GM19455 (cell line): ENCODE measurements around the gene TMEM255B.
"Not testable (repeated sequence)": the region's sequence is repeated elsewhere in the genome, so short reads cannot be mapped to it uniquely, and the experiment has no call there.

Source experiments
- ATAC-seq: cut with Tn5 transposase; IDR thresholded peaks from one replicate; pipeline ENCODE4 v1.9.1; 2021; ENCODE audit not compliant: unreplicated experiment

Gene TMEM255B

DNA sequence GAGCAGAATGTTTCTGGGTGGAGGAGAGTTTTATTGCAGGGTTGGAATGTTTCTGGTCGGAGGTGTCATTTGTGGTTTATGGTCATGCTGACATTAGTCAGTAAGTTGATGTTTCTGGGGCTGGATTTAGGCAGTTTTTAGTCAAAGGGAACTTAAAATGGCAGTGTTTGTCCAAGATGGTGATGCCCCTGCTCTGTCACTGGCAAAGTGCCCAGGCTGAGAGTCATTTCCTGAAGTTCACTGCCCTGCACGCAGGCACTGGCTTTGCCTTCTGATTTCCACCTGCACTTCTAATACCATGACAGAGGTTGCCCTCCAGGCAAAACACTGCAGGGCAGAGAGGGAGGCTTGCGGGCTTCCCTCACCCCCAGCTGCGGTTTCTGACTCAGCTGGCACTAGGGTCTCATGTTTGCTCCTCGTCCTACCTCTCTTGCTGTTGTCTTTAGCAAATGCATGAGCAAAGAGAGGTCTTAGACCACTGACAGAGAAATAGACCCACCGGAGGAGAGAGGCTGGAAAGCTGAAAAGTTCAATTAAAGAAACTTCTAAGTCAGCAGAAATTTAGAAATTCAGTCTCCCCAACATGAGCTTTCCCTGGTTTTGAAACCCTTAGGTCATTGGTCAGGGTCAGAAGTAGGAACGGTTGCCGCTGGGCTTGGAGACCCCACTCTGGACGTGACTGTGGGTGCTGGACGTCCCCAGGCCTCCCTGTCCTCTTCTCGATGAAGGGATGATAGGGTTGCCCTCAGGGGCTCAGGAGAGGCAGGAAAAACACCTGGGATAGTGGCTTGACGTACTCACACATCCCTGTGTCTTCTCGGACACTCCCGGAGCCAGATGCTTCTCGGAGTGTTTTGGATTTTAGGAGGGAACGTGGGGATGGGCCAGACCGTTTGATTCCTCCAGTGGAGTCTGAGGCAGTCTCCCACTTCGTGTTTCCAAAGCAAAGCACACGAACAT is 26.3 kb downstream of the TMEM255B start:
- no peak for ATAC-seq

DNA sequence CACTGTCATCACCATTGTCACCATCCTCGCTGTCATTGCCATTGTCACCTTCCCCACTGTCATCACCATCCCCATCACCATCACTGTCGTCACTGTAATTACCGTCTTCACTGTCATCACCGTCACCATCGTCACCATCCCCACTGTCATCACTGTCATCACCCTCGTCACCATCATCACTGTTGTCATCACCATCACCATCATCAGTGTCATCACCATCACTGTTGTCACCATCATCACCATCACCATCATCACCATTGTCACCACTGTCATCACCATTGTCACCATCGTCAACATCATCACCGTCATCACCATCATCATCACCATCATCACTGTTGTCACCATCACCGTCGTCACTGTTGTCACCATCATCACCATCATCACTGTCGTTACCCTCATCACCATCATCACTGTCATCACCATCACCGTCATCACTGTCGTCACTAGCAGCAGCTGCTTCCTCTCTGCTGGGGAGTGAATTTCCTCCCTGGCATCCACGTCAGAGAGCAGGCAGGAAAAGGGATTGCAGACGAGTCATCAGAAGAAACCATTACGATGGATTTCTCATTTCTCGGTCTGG is 27.3 kb downstream of the TMEM255B start:
- no peak for ATAC-seq

- ATAC-seq = no peak
Observed at GRCh38 chr13:113787694-113788093, 28.7 kb downstream of the TMEM255B start.

DNA sequence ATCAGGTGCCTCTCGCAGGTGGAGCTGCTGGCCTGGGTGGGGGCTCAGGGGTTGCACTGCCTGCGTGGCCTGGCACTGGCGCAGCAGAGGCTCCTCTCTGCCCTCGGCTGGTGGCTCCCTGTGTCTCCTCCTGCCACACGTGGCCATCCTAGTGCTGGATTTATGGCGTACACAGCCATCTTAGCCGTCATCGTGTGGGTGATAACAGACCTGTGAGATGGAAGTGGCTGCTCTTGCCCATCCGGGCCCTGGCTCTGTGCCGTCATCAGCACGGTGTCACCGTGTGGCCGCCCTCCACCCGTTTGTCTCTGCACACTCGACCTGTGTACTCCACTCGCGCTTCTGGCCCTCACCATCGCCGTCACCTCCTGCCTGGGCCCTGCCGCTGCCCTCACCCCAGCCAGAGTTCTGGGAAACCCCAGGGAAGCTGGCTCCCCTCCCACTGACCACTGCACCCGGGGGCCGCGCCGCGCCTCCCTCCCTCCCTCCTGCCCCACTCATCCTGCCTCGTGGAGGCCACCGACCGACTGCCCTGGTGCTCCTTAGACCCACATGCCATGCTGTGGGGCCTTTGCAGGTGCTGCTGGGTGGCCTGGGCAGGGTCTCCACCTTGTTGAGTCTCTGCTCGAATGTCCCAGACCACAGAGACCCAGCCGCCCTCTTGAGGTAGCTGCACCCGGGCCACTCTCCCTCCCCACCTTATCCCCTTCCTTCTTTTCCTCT is 29.5 kb downstream of the TMEM255B start:
- ATAC-seq = no peak

DNA sequence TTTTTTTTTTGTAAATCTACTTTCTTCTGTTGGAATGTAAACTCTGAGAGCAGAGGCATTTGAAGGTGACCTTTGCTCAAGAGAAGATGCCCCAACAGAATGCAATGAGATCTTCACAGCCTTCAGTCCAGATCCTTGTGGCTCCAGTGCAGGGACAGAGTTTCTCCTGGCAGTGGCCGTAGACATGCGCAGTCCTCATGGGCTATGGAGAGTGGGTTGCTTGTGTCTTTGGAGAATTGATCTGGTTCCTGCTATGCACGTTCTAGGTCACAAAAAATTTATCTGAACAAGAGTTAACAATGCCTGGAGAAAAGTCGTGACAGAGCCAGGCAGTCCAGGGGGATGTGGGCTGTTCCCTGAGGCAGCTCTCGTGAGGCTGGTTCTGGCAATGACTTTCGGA is 30.1 kb downstream of the TMEM255B start:
- ATAC-seq = no peak

- not testable (repeated sequence) for ATAC-seq
Observed at GRCh38 chr13:113789931-113790330, 30.9 kb downstream of the TMEM255B start.

DNA sequence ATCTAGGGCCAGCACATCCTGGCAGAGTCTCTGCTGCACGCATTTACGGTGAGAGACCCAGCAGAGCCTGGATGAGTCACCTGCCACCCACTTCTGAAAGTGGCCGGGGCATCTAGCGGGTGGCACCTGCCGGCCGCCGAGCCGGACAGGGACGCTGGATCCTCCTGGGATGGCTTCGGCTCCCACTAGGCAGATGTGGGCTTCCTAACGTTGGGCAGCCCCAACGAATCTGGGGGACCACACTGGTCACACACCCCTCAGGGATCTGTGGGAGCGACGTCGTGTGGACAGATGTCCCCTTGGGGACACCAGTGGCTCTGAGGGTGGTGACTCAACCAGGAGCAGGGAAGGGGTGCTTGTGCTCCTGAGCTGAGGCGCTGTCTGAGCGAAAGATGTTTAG is 32.2 kb downstream of the TMEM255B start:
- no peak for ATAC-seq

DNA sequence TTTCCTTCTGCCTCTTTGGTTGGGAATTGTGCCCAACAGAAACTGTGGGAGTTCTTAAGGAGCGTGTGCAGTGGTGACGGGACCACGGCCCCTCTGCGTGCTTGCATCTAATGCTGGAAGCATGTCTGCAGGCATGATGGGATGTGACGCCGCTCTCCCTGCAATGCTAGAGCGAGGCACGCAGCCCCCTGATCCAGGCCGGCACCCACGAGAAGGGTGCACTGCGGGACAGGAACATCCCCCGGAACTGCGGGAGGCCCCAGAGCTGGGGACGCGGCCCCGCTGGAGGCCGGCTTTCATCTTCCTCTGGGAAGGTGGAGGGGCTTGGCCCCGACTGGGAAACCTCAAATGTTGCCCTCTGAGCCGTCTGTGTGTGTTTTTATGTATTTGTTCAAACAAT is 32.7 kb downstream of the TMEM255B start:
- ATAC-seq = no peak

DNA sequence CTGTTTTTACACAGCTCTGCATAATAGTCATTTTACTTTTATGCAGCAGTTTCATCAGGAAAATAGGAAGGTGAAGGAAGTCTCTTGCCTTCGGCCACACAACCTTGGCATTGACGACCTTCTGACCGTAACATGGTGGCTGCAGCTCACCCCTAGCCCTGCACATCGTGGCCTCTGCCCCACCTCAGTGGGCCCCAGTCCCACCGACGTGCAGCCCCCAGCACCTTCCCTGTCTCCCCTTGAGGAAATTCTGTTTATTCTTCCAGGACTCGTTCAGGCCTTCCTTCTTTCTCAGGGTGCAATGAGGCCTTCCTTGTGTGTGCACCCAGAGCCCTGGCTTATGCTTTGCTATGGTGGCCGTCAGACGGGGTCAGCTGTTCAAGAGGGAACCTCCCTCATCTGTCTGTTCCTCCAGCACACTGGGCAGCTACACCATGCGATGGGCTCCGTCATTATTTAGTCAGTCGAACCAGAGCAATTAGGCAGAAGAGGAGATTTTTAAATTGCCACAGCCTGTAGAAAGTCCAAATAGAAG is 33.3 kb downstream of the TMEM255B start:
- ATAC-seq = no peak

- no peak for ATAC-seq
Observed at GRCh38 chr13:113792886-113793717, 34.1 kb downstream of the TMEM255B start.

DNA sequence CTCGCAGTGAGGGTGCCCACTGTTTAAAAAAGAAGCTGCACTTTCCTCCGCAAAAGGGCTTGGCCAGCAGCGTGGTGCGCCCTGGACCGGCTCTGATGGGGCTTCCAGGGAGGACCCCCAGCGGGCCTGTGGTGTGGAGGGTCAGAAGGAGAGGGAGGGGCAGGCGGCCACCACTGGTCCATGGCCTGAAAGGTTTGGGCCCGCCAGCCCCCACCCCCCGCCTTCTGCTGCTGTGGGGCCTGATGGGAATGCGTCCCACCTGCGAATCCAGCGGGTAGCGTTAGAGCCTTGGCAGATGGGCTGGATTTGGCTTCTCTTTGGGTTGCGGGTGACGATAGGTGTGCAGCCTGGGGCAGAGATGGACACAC is 34.7 kb downstream of the TMEM255B start:
- no peak for ATAC-seq

DNA sequence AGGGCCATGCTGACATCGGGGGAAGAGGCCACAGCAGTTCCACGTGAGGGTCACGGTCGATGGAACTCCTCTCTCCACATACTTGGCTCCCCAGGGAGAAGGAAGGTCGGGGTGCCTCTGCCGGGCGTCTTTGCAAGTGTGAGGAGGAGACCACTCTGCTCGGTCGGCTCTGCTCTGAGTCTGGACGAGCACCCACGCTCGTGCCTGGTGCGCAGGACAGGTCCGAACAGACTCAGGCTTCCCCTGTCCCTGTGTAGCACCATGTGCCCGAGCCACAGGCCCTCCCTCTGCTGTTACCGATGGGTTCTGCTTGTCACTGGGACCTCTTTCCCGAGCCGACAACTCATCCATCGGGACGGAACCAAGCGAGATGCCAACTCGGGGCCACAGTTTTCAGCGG is 35.1 kb downstream of the TMEM255B start:
- no peak for ATAC-seq

- no peak for ATAC-seq
Observed at GRCh38 chr13:113794764-113795173, 35.7 kb downstream of the TMEM255B start.

DNA sequence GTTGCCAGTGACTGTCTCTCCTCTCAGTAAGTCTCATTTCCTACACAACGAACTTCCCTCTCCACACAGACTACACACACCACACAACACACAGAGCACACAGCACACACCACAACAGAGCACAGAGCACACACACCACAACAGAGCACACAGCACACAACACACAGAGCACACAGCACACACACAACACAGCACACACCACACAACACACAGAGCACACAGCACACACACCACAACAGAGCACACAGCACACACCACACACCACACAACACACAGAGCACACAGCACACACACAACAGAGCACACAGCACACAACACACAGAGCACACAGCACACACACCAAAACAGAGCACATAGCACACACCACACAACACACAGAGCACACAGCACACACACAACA is 36.3 kb downstream of the TMEM255B start:
- ATAC-seq = not testable (repeated sequence)

DNA sequence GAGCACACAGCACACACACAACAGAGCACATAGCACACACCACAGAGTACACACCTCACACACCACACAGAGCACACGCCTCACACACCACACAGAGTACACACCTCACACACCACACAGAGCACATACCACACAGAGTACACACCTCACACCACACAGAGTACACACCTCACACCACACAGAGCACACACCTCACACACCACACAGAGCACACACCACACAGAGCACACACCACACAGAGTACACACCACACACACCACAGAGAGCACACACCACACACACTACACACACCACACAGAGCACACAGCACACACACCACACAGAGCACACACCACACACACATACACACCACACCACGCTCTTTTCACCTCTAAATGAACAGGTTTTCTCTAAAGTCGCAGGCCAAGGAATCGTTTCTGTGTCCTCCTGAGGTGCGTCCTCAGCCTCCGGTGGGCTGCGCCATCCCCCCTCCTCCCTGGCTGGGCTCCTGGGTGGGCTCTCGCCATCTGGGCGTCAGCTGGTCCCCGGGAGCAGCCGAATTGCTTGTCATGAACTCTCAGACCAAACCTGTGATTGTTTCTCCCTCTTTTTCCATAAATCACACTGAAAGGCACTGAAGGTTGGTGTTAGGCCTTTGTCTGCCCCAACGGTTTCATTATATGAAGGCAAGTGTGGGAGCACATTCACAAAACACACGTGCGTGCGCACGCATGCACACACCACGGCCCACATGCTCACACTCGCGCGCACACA is 37.4 kb downstream of the TMEM255B start:
- ATAC-seq = no peak

DNA sequence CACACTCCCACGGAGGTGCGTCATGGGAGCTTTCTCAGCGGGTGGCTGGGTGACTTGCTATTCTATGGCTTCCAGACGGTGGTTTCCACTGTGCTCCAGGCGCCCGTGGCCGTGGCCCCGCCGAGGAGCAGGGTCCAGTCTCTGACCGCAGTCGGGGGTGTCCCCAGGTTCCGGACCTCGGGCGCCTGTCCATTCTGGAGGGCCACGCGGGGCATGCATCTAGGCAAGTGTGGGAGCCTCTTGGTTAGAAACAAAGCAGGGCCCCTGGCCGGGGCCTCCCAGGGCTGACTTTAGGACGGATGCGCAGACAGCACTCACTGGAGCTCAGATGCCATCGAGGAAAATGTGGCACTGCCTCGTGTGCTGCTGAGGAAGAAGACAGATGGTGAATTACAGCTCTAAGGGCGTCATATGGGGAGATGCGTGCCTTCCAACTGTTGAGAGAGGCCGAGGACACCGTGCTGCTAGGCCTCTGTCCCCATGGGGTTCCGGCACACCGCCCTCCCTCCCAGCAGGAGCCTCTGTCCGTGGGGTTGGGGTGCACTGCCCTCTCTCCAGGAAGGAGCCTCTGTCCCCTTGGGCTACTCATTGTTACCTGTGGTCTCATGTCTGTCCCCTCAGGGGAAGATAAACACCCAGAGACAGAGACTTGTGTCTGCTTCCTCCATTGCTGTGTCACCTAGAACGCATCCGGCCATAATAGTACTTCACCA is 38.1 kb downstream of the TMEM255B start:
- ATAC-seq = no peak

DNA sequence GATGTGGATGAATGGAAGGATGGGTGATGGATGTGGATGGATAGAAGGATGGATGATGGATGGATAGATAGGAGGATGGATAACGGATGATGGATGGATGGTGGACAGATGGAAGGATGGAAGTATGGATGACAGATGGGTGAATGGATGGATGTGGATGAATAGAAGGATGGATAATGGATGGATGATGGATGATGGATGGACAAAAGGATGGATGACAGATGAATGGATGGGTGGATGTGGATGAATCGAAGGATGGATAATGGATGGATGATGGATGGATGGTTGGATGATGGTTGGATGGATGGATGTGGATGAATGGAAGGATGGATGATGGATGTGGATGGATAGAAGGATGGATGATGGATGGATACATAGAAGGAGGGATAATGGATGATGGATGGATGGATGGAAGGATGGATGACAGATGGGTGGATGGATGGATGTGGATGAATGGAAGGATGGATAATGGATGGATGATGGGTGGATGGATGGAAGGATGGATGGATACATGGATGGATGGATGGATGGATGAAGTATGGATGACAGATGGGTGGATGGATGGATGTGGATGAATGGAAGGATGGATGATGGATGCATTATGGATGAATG is 39.3 kb downstream of the TMEM255B start:
- ATAC-seq = no peak

- no peak for ATAC-seq
Observed at GRCh38 chr13:113800576-113800926, 41.5 kb downstream of the TMEM255B start.
